ENCODE measurements around the gene MEF2A.

The MEF2A gene

DNA sequence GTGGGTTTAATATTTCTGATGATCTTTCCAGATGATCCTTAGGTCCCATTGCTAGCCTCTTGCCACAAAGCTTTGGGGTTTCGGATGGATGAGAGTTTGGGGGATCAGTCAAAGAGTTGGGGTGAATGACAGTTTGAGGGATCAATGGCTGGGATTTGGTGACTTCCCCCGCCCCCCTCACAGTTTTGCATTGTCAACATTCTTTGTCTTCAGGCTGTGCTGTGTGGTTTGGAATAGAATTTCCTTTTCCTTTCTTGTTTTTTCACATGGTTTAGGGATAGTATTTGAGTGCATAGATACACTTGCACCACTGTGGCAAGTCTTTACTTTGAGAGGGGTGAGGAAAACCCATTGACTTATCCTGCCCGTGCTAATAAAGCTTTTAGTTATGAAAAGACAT lies 14.3 kb downstream of the MEF2A start (continued):
- TF ChIP-seq, protein P1, sequence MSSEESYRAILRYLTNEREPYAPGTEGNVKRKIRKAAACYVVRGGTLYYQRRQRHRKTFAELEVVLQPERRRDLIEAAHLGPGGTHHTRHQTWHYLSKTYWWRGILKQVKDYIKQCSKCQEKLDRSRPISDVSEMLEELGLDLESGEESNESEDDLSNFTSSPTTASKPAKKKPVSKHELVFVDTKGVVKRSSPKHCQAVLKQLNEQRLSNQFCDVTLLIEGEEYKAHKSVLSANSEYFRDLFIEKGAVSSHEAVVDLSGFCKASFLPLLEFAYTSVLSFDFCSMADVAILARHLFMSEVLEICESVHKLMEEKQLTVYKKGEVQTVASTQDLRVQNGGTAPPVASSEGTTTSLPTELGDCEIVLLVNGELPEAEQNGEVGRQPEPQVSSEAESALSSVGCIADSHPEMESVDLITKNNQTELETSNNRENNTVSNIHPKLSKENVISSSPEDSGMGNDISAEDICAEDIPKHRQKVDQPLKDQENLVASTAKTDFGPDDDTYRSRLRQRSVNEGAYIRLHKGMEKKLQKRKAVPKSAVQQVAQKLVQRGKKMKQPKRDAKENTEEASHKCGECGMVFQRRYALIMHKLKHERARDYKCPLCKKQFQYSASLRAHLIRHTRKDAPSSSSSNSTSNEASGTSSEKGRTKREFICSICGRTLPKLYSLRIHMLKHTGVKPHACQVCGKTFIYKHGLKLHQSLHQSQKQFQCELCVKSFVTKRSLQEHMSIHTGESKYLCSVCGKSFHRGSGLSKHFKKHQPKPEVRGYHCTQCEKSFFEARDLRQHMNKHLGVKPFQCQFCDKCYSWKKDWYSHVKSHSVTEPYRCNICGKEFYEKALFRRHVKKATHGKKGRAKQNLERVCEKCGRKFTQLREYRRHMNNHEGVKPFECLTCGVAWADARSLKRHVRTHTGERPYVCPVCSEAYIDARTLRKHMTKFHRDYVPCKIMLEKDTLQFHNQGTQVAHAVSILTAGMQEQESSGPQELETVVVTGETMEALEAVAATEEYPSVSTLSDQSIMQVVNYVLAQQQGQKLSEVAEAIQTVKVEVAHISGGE (tag by site-specific recombination; conservative IDR thresholded peaks at IDR 0.05; ENCODE audit: low read depth) = no peak
- TF ChIP-seq MYNN (tag by site-specific recombination; IDR thresholded peaks at IDR 0.05; ENCODE audit: borderline replicate concordance) (no peak), ZFHX2 (tag by site-specific recombination; conservative IDR thresholded peaks at IDR 0.05) (no peak), GLI2 (tag by site-specific recombination; IDR thresholded peaks at IDR 0.05; ENCODE audit: borderline replicate concordance, low read depth) (no peak), ZNF157 (tag by site-specific recombination; IDR thresholded peaks at IDR 0.05) (no peak), KLF10 (tag by site-specific recombination; IDR thresholded peaks at IDR 0.05) (no peak), ZNF132 (tag by site-specific recombination; IDR thresholded peaks at IDR 0.05; ENCODE audit: borderline replicate concordance) (no peak), ZNF571 (tag by site-specific recombination; IDR thresholded peaks at IDR 0.05) (no peak), KLF7 (tag by site-specific recombination; IDR thresholded peaks at IDR 0.05; ENCODE audit: borderline replicate concordance) (no peak)
- TF ChIP-seq, protein P2, sequence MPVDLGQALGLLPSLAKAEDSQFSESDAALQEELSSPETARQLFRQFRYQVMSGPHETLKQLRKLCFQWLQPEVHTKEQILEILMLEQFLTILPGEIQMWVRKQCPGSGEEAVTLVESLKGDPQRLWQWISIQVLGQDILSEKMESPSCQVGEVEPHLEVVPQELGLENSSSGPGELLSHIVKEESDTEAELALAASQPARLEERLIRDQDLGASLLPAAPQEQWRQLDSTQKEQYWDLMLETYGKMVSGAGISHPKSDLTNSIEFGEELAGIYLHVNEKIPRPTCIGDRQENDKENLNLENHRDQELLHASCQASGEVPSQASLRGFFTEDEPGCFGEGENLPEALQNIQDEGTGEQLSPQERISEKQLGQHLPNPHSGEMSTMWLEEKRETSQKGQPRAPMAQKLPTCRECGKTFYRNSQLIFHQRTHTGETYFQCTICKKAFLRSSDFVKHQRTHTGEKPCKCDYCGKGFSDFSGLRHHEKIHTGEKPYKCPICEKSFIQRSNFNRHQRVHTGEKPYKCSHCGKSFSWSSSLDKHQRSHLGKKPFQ (tag by site-specific recombination; IDR thresholded peaks at IDR 0.05) = no peak
- TF ChIP-seq, protein P3, sequence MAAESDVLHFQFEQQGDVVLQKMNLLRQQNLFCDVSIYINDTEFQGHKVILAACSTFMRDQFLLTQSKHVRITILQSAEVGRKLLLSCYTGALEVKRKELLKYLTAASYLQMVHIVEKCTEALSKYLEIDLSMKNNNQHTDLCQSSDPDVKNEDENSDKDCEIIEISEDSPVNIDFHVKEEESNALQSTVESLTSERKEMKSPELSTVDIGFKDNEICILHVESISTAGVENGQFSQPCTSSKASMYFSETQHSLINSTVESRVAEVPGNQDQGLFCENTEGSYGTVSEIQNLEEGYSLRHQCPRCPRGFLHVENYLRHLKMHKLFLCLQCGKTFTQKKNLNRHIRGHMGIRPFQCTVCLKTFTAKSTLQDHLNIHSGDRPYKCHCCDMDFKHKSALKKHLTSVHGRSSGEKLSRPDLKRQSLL (tag by site-specific recombination; IDR thresholded peaks at IDR 0.05) = no peak
- TF ChIP-seq, protein P4, sequence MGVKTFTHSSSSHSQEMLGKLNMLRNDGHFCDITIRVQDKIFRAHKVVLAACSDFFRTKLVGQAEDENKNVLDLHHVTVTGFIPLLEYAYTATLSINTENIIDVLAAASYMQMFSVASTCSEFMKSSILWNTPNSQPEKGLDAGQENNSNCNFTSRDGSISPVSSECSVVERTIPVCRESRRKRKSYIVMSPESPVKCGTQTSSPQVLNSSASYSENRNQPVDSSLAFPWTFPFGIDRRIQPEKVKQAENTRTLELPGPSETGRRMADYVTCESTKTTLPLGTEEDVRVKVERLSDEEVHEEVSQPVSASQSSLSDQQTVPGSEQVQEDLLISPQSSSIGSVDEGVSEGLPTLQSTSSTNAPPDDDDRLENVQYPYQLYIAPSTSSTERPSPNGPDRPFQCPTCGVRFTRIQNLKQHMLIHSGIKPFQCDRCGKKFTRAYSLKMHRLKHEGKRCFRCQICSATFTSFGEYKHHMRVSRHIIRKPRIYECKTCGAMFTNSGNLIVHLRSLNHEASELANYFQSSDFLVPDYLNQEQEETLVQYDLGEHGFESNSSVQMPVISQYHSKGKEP (tag by site-specific recombination; IDR thresholded peaks at IDR 0.05) = no peak
- TF ChIP-seq, protein P5, sequence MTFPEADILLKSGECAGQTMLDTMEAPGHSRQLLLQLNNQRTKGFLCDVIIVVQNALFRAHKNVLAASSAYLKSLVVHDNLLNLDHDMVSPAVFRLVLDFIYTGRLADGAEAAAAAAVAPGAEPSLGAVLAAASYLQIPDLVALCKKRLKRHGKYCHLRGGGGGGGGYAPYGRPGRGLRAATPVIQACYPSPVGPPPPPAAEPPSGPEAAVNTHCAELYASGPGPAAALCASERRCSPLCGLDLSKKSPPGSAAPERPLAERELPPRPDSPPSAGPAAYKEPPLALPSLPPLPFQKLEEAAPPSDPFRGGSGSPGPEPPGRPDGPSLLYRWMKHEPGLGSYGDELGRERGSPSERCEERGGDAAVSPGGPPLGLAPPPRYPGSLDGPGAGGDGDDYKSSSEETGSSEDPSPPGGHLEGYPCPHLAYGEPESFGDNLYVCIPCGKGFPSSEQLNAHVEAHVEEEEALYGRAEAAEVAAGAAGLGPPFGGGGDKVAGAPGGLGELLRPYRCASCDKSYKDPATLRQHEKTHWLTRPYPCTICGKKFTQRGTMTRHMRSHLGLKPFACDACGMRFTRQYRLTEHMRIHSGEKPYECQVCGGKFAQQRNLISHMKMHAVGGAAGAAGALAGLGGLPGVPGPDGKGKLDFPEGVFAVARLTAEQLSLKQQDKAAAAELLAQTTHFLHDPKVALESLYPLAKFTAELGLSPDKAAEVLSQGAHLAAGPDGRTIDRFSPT (tag by site-specific recombination; IDR thresholded peaks at IDR 0.05) = no peak

DNA sequence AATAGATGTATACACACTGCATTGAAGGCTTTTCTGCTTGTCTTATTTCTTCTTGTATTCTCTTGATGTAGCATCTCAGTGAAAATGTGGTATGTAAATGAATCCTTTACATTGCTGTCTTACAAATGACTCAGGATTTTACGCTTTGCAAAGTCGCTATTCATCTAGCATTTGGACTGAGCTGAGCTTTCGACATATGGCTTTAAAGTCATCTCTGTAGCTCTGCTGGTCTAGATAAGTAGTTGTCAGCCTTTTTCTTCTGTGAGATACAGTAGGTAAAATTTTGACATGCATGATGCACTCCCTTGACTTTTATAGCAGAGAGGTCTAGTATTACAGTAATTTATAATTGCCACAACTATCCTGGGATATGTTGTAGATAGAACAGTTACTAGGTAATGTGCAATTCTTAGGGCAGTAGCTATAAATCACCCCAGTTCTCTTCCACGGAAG lies 16.8 kb downstream of the MEF2A start:
- no peaks in the 10 kb centered on the region for H3K36me3 ChIP-seq (ENCODE audit: control insufficient read depth in 2 of 2, insufficient read depth in 1 of 2, low read length in 2 of 2)
- no peak overlapping the region for H3K27ac ChIP-seq (ENCODE audit: extremely low read depth, low read depth, low read length)
- ChIA-PET CTCF (interaction anchor here (0.5 to 0.9 kb wide), 2 partner anchors 327 to 646 kb away, joined by 3 to 8 read pairs; no protein-coding TSS in a partner anchor), POLR2A (no interaction called here)
- H3K4me3 ChIP-seq (ENCODE audit: low read depth, low read length) = no peak overlapping the region
- peaks cover 18% of the 10 kb centered on the region for H3K4me1 ChIP-seq (ENCODE audit: control insufficient read depth, insufficient read depth, low read length)
- TF ChIP-seq, protein P6, sequence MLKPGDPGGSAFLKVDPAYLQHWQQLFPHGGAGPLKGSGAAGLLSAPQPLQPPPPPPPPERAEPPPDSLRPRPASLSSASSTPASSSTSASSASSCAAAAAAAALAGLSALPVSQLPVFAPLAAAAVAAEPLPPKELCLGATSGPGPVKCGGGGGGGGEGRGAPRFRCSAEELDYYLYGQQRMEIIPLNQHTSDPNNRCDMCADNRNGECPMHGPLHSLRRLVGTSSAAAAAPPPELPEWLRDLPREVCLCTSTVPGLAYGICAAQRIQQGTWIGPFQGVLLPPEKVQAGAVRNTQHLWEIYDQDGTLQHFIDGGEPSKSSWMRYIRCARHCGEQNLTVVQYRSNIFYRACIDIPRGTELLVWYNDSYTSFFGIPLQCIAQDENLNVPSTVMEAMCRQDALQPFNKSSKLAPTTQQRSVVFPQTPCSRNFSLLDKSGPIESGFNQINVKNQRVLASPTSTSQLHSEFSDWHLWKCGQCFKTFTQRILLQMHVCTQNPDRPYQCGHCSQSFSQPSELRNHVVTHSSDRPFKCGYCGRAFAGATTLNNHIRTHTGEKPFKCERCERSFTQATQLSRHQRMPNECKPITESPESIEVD (tag by site-specific recombination; IDR thresholded peaks at IDR 0.05) = peak; percentile 57
- no peak for TF ChIP-seq ZNF184 (tag by site-specific recombination; IDR thresholded peaks at IDR 0.05)
- TF ChIP-seq MYNN (tag by site-specific recombination; IDR thresholded peaks at IDR 0.05; ENCODE audit: borderline replicate concordance) = no peak
- TF ChIP-seq ZNF664 (tag by site-specific recombination; IDR thresholded peaks at IDR 0.05) = peak; percentile 72; the same call in 1 of the 2 replicates
- peaks cover 5% of the 10 kb centered on the region; the same call in 1 of the 2 replicates for H3K9me3 ChIP-seq (ENCODE audit: control insufficient read depth, insufficient read depth, low read depth, low read length)

Measured in HEK293 (cell line).